GM10248 (cell line): Measurements from ENCODE around the gene CUBN.

Source experiments
- CTCF ChIA-PET: fragments of 300-600 bp; sonication (Branson Sonifier 250); formaldehyde crosslinking; extraction: SDS; loops from one replicate; lab custom pipeline; 2021; ENCODE audit warnings: antibody characterized with exemption; lab: Yijun Ruan, JAX
- POLR2A ChIA-PET: fragments of 350-650 bp; sonication (Branson Sonifier 250); formaldehyde crosslinking; extraction: SDS; loops from one replicate; lab custom pipeline; 2020; ENCODE audit warnings: antibody characterized with exemption; lab: Yijun Ruan, JAX
- DNase-seq: peaks from one replicate; pipeline ENCODE4 v3.0.0; 2012; ENCODE audit errors: extremely low spot score
- CTCF ChIP-seq: IDR thresholded peaks from 2 replicates; pipeline ENCODE4 v1.5.1; 2012; ENCODE audit warnings: mild to moderate bottlenecking, low read depth; ENCODE audit errors: extremely low read depth, missing control alignments, control extremely low read depth

Gene CUBN

GRCh38 chr10:17101910-17102266 is 27.7 kb downstream of the CUBN start:
- no peak for DNase-seq
- CTCF ChIA-PET: no interaction called here
- POLR2A ChIA-PET: no interaction called here
- no peak for TF ChIP-seq CTCF

GRCh38 chr10:17101257-17101909 is 28.2 kb downstream of the CUBN start:
- ChIA-PET POLR2A (no interaction called here), CTCF (no interaction called here)
- no peak for DNase-seq
- TF ChIP-seq CTCF: no peak

GRCh38 chr10:17100586-17100985 is 29.0 kb downstream of the CUBN start:
- CTCF ChIA-PET: no interaction called here
- POLR2A ChIA-PET: no interaction called here
- no peak for DNase-seq
- no peak for TF ChIP-seq CTCF

GRCh38 chr10:17098012-17098411 is 31.6 kb downstream of the CUBN start:
- TF ChIP-seq CTCF: no peak
- POLR2A ChIA-PET: no interaction called here
- CTCF ChIA-PET: no interaction called here
- DNase-seq: no peak

- POLR2A ChIA-PET: no interaction called here
- CTCF ChIA-PET: no interaction called here
- TF ChIP-seq CTCF: no peak
- no peak for DNase-seq
These were observed 34.8 kb downstream of the CUBN start for GRCh38 chr10:17094844-17095243.

GRCh38 chr10:17092986-17093803 is 36.4 kb downstream of the CUBN start:
- POLR2A ChIA-PET: no interaction called here
- TF ChIP-seq CTCF: no peak
- DNase-seq: no peak
- CTCF ChIA-PET: no interaction called here
